Activated CD8-positive, alpha-beta memory T cell treated with anti-CD3 and anti-CD28 coated beads for 48 hours (primary cell): ENCODE results near the gene UGGT1.
A peak's percentile ranks its signal among the peaks of the same experiment; 100 is the strongest.

ENCODE experiments used
- DNase-seq, 3 experiments: peaks; one replicate each; pipeline ENCODE4 v3.0.0-alpha.2; 2020; ENCODE audit warnings: low read depth in 2 of 3, low spot score in 2 of 3

The UGGT1 gene

DNA sequence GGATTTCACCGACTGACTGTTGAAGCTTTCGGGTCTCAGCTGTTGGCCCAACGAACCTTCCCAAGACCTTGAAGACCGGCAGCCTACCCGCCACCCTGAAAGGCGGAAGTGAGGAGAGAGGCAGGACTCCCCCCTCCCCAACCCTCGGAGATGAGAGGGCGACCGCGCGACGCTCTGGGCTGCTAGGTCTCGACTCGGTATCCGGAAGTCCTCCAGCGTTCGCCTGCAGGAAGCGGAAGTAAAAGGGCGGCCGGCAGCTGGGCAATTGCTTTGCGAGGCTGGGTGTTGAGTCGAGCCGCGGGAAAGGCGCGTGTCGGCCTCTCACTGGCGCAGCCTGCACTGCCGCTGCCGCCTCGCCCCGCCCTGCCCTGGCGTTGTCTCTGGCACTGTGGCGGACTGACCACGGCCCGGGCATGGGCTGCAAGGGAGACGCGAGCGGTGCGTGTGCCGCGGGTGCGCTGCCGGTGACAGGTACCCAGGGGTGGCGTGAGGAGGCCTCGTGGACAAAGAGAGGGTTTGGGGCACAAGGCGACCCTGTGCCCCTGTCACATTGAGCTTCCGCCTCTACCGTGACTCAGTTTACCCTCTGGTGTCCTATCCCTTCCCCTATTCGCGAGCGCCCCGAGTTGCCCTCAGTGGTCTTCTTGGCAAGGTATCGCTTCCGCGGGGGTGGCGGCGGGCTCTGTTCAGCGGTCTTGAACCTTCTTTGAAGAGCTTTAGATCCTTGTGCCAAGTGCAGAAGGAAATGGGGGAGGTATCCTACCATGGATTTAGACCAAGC, at the start of gene UGGT1:
Gene UGGT1 (plus strand): TSS at position 256 of the 781 bp plus-strand sequence. CDS start 158 bp downstream, at position 414.
- peak; percentile 70 to 82 (median 75) for DNase-seq

GRCh38 chr2:128041561-128041960, 49.4 kb upstream of the UGGT1 start:
- DNase-seq: no peak

GRCh38 chr2:128043041-128043440, 48.0 kb upstream of the UGGT1 start:
- DNase-seq: no peak

GRCh38 chr2:128053331-128053730, 37.7 kb upstream of the UGGT1 start:
- no peak for DNase-seq

- no peak for DNase-seq
These were observed 36.7 kb upstream of the UGGT1 start for GRCh38 chr2:128054104-128054885.

GRCh38 chr2:128057334-128057733, 33.7 kb upstream of the UGGT1 start:
- no peak for DNase-seq

DNA sequence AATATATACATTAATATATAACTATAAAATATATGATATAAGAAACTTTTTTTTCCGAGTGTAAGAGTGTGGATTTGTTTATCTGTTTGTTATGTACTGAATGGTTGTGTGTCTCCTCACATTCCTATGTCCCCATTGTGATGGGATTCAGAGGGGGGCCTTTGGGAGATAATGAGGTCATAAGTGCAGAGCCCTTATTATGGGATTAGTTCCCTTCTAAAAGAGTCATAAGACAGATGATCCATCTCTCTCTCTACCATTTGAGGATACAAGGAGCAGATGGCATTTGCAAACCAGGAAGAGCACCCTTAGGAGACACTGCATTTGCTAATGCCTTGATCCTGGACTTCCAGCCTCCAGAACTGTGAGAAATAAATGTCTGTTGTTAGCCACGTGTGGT, 32.9 kb upstream of the UGGT1 start:
- DNase-seq: no peak

- DNase-seq: no peak
These were observed 28.4 kb upstream of the UGGT1 start for GRCh38 chr2:128062571-128062970.

DNA sequence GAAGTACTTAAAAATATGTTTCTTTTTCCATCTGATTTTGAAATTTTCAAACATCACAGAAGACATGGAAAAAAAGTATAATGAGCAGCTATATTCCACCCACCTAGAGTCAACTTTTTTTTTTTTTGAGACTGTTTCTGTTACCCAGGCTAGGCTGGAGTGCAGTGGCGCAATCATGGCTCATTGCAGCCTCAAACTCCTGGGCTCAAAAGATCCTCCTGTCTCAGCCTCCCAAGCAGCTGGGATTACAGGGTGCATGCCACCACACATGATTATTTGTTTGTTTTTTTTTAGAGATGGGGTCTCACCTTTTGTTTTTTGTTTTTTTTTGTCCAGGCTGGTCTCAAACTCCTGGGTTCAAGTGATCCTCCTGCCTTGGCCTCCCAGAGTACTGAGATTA, 26.6 kb upstream of the UGGT1 start:
- DNase-seq: no peak

DNA sequence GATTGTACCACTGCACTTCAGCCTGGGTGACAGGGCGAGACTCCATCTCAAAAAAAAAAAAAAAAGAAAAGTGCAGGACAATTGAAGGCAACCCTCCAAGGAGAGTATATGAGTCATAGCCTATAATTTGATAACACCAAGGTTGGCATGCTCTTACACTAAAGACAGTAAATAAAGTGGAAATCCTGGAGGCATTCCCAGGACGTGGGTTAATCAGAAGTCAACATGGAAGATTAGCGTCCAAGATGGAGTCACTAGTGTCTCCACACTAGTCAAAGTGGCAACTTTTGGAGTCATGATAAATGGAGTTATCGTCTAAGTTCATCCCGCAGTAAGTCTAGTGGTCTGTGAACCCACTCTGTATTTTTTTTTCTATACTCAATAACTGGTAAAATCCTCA, 21.2 kb upstream of the UGGT1 start:
- DNase-seq: no peak

GRCh38 chr2:128073278-128073677, 17.7 kb upstream of the UGGT1 start:
- no peak for DNase-seq

- no peak for DNase-seq
These were observed 14.4 kb upstream of the UGGT1 start for GRCh38 chr2:128076461-128077106.

GRCh38 chr2:128084757-128085156, 6.2 kb upstream of the UGGT1 start:
- no peak for DNase-seq

DNA sequence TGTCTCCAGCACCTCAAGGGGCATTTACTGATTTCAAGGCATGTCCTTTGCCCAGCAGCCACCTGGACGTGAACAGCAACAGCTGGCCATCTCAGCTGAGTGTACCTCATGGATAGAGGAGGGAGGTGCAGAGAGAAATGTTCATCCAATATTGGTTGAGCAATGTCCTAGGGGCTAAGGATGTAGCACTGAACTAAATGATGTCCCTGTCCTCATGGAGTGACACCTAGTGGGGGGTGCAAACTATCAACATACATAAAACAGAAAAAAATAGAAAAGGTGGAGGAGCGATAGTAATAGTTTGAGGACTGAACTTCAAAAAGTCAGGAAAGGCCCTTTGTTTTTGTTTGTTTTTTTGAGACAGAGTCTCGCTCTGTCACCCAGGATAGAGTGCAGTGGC, 4.8 kb upstream of the UGGT1 start:
- no peak for DNase-seq

- DNase-seq: no peak
These were observed 440 bp upstream of the UGGT1 start for GRCh38 chr2:128090575-128090944.

DNA sequence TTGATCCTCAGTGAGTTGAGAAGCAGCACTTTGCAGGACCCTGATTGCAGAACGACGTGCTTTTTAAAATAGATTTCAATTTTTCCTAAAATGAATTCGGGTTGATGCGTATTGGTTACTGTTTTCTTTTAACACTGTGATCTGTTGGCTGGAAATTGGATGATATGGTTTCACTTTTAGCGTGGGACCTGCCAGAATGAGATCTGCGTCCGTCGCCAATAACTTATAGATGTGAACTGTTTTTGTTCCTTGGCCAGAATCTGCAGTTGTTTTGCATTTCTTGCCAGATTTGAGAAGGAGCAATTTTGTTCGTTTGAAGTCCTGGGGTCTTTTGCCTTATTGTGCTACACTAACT, 703 bp downstream of the UGGT1 start:
- no peak for DNase-seq

GRCh38 chr2:128092656-128093055, 1.7 kb downstream of the UGGT1 start:
- DNase-seq: no peak

DNA sequence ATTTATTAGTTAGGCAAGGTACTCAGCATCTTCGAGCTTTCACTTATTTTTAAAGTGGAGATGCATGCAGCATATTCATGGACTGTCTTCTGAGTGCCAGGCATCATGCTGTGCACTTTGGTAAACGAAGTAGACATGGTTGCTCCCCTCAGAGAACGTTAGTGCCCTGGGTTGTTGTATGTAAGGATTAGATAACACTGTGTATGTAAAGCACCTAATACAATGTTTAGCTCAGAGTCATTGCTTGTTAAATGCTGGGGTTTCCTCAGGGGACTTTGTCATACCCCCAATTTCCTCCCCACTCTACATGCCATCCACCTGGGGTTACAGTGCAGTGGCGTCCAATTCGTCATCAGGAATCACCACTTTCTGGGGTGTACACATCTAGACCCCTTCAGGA, 2.8 kb downstream of the UGGT1 start:
- no peak for DNase-seq

GRCh38 chr2:128095201-128095600, 4.2 kb downstream of the UGGT1 start:
- no peak for DNase-seq

DNA sequence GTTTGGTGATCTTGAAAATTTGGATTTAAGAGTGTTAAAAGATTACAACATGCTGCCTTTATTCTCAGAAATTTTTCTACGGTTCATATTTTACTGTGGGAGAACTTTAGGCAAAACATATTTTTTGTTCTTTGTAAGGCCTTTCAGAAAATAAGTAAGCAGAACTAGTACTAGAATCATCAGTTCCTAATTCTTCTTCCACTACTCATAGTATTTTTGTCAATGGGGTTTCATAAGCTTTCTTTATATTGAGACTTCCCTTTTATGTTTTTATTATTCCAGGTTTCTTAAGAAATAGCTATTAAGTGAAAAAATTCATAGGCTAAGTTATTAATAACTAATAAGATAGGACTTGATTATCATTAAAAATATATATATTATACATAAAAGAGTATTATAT, 12.4 kb downstream of the UGGT1 start:
- DNase-seq: no peak

DNA sequence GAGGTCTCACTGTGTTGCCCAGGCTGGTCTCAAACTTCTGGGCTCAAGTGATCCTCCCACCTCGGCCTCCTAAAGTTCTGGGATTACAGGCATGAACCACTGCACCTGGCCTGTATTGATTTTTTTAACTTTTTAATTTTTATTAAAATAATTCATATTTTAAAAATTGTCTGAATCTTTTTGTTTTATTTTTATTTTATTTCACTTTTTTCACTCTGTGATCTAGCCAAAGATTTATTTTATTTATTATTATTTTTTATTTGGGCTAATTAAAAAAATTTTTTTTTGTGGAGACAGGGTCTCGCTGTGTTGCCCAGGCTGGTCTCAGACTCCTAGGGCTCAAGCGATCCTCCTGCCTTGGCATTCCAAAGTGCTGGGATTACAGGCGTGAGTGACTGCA, 14.1 kb downstream of the UGGT1 start:
- no peak for DNase-seq

DNA sequence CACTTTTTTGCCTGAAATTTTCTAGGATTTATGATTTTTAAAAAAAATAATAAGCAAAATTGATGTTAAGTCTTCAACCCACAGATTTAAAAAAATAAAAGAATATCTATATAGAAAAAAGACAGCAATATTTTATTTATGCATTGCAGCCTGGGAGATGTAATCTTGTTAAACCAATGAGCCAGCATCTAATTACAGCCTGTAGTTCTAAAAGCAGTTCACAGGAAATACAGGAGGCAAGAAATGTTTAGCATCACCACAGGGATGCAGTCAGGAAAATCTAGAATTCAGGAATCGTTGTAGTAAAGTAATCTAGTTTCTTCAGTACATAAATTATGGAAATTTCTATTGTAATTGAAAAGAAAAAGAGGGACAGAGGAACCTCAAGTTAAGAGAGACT, 17.2 kb downstream of the UGGT1 start:
- no peak for DNase-seq
